HepG2 (cell line): ENCODE measurements around the gene NOP14. TPM values are rescaled to one million over a fixed set of nuclear protein-coding genes. Genes with fewer than 3 reads are reported as not detected.

ENCODE experiments used
- AKAP8 ChIP-seq: sonication (generic); formaldehyde crosslinking; IDR thresholded peaks from 2 replicates; pipeline ENCODE4 v1.5.1; 2020; ENCODE audit warnings: mild to moderate bottlenecking, missing genetic modification reagents
- CHCHD3 ChIP-seq: sonication (generic); formaldehyde crosslinking; IDR thresholded peaks from 2 replicates; pipeline ENCODE4 v1.8.0; 2022; ENCODE audit warnings: mild to moderate bottlenecking, missing genetic modification reagents, moderate library complexity
- KDM1A ChIP-seq: IDR thresholded peaks from 2 replicates; pipeline ENCODE4 v1.6.1; 2016; ENCODE audit warnings: missing compliant biosample characterization
- NCOA2 ChIP-seq: sonication (generic); formaldehyde crosslinking; IDR thresholded peaks from 2 replicates; pipeline ENCODE4 v1.8.0; 2022; ENCODE audit warnings: inconsistent platforms
- PHF8 ChIP-seq: sonication (generic); formaldehyde crosslinking; IDR thresholded peaks from 2 replicates; pipeline ENCODE4 v1.5.0; 2020; ENCODE audit warnings: missing genetic modification reagents
- RNF2 ChIP-seq: fragments of 450-650 bp; conservative IDR thresholded peaks from 2 replicates; pipeline ENCODE4 v1.6.1; 2016; ENCODE audit warnings: low read depth
- ZFP62 ChIP-seq: sonication (generic); formaldehyde crosslinking; IDR thresholded peaks from 2 replicates; pipeline ENCODE4 v1.4.0; 2020; ENCODE audit warnings: missing genetic modification reagents
- ZNF160 ChIP-seq: sonication (generic); formaldehyde crosslinking; IDR thresholded peaks from 2 replicates; pipeline ENCODE4 v1.8.0; 2022; ENCODE audit warnings: mild to moderate bottlenecking, inconsistent platforms, missing genetic modification reagents
- ZNF24 ChIP-seq: fragments of 450-650 bp; IDR thresholded peaks from 2 replicates; pipeline ENCODE4 v1.6.1; 2017; ENCODE audit warnings: antibody characterized with exemption, mild to moderate bottlenecking
- ZNF672 ChIP-seq: sonication (generic); formaldehyde crosslinking; IDR thresholded peaks from 2 replicates; pipeline ENCODE4 v1.8.1; 2022; ENCODE audit warnings: missing genetic modification reagents
- ZNF776 ChIP-seq: sonication (generic); formaldehyde crosslinking; IDR thresholded peaks from 2 replicates; pipeline ENCODE4 v1.4.0; 2020; ENCODE audit warnings: mild to moderate bottlenecking, missing genetic modification reagents
- polyA plus RNA-seq, 8 experiments: library from polyadenylated mRNA; depleted of rRNA in 3 of 8; stranded (reverse) in 7 of 8; unstranded in 1 of 8; fragments of >200 nt; fragmentation: Illumina TruSeq in 4 of 8; extraction: Trizol in 4 of 8; gene quantifications; 2 replicates each; pipeline versions ENCODE4 v1.2.1 to v1.2.3, GENCODE V29; 2011 to 2016; ENCODE audit warnings: low read depth in 4 of 8, missing spikeins in 1 of 8, mixed read lengths in 1 of 8; ENCODE audit not compliant: insufficient read depth in 1 of 8
- total RNA-seq, 5 experiments: library from RNA; depleted of rRNA; stranded (reverse); fragments of >200 nt; fragmentation: Illumina TruSeq; extraction: Trizol; gene quantifications; 2 replicates each; pipeline ENCODE4 v1.2.3, GENCODE V29; 2016; ENCODE audit warnings: low read depth in 1 of 5
- TF ChIP-seq, protein P1 (sequence below): sonication (generic); formaldehyde crosslinking; IDR thresholded peaks from 2 replicates; pipeline ENCODE4 v1.4.0; 2020; ENCODE audit warnings: mild to moderate bottlenecking, missing genetic modification reagents
- TF ChIP-seq, protein P2 (sequence below): sonication (generic); formaldehyde crosslinking; conservative IDR thresholded peaks from 2 replicates; pipeline ENCODE4 v1.4.0; 2020; ENCODE audit warnings: mild to moderate bottlenecking, missing genetic modification reagents, moderate library complexity
- TF ChIP-seq, protein P3 (sequence below): sonication (generic); formaldehyde crosslinking; conservative IDR thresholded peaks from 2 replicates; pipeline ENCODE4 v1.4.0; 2020; ENCODE audit warnings: missing genetic modification reagents
- TF ChIP-seq, protein P4 (sequence below): IDR thresholded peaks from 2 replicates; pipeline ENCODE4 v1.6.1; 2018; ENCODE audit warnings: missing genetic modification reagents
- TF ChIP-seq, protein P5 (sequence below): fragments of 450-650 bp; IDR thresholded peaks from 2 replicates; pipeline ENCODE4 v1.6.1; 2016
- TF ChIP-seq, protein P6 (sequence below): sonication (generic); formaldehyde crosslinking; IDR thresholded peaks from 2 replicates; pipeline ENCODE4 v1.4.0; 2020; ENCODE audit warnings: missing genetic modification reagents

The NOP14 gene
- total and polyA plus RNA-seq, 2 of the 13 experiments (the other 11 are each of a cell fraction or from before 2014, with no cell fraction given), result 6.9 to 47.9 TPM

DNA sequence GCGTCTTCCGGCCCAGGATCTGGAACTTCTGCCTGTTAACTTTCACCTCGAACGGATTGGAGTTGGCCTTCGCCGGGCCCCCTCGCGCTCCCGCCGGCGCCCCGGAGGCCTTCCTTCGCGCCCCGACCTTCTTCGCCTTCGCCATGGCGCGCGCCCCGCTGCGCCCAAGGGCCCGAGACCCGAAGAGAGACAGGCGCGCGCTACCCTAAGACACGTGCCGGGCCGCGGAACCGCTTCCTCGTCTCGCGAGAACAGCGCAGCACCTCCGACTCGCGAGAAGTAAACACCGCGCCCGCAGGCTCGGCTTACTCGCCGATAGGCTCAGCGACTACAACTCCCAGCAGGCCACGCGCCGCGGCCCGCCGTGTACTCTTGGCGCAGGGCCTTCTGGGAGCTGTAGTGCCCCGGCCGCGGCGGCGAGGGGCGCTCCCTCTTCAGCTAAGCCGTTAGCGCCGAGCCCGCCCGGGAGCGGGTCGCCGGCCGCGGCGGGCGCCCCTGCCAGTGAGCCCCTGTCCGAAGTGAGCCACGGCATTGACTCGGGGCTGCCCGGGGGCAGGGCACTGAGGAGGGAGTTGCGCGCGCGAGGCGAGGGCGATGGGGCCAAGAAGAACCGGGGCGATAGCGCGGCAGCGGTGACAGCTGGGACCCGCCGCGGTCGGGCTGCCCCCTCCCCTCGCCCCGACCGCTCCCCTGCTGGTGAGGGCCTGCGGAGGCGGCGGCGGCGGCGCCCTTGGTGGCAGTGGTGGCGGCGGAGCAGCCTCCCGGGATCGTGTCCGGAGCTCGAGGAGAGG lies at the start of gene NOP14, which contains the start of gene GRK4 (continued):
- TF ChIP-seq, protein P1, sequence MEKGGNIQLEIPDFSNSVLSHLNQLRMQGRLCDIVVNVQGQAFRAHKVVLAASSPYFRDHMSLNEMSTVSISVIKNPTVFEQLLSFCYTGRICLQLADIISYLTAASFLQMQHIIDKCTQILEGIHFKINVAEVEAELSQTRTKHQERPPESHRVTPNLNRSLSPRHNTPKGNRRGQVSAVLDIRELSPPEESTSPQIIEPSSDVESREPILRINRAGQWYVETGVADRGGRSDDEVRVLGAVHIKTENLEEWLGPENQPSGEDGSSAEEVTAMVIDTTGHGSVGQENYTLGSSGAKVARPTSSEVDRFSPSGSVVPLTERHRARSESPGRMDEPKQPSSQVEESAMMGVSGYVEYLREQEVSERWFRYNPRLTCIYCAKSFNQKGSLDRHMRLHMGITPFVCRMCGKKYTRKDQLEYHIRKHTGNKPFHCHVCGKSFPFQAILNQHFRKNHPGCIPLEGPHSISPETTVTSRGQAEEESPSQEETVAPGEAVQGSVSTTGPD (CRISPR knock-in tag), result no peak
- TF ChIP-seq, protein P2, sequence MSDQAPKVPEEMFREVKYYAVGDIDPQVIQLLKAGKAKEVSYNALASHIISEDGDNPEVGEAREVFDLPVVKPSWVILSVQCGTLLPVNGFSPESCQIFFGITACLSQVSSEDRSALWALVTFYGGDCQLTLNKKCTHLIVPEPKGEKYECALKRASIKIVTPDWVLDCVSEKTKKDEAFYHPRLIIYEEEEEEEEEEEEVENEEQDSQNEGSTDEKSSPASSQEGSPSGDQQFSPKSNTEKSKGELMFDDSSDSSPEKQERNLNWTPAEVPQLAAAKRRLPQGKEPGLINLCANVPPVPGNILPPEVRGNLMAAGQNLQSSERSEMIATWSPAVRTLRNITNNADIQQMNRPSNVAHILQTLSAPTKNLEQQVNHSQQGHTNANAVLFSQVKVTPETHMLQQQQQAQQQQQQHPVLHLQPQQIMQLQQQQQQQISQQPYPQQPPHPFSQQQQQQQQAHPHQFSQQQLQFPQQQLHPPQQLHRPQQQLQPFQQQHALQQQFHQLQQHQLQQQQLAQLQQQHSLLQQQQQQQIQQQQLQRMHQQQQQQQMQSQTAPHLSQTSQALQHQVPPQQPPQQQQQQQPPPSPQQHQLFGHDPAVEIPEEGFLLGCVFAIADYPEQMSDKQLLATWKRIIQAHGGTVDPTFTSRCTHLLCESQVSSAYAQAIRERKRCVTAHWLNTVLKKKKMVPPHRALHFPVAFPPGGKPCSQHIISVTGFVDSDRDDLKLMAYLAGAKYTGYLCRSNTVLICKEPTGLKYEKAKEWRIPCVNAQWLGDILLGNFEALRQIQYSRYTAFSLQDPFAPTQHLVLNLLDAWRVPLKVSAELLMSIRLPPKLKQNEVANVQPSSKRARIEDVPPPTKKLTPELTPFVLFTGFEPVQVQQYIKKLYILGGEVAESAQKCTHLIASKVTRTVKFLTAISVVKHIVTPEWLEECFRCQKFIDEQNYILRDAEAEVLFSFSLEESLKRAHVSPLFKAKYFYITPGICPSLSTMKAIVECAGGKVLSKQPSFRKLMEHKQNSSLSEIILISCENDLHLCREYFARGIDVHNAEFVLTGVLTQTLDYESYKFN (CRISPR knock-in tag), result peak; percentile 44
- TF ChIP-seq, protein P3, sequence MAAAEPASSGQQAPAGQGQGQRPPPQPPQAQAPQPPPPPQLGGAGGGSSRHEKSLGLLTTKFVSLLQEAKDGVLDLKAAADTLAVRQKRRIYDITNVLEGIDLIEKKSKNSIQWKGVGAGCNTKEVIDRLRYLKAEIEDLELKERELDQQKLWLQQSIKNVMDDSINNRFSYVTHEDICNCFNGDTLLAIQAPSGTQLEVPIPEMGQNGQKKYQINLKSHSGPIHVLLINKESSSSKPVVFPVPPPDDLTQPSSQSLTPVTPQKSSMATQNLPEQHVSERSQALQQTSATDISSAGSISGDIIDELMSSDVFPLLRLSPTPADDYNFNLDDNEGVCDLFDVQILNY (CRISPR knock-in tag), result peak; percentile 84; the same call in 1 of the 2 replicates
- TF ChIP-seq, protein P4, sequence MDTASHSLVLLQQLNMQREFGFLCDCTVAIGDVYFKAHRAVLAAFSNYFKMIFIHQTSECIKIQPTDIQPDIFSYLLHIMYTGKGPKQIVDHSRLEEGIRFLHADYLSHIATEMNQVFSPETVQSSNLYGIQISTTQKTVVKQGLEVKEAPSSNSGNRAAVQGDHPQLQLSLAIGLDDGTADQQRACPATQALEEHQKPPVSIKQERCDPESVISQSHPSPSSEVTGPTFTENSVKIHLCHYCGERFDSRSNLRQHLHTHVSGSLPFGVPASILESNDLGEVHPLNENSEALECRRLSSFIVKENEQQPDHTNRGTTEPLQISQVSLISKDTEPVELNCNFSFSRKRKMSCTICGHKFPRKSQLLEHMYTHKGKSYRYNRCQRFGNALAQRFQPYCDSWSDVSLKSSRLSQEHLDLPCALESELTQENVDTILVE (CRISPR knock-in tag), result peak; percentile 76
- TF ChIP-seq ZNF776 (CRISPR knock-in tag) (peak; percentile 93), KDM1A (CRISPR knock-in tag) (no peak), PHF8 (CRISPR knock-in tag) (peak; percentile 98), RNF2 (peak; percentile 99), AKAP8 (peak; percentile 85; the same call in 1 of the 2 replicates), ZFP62 (no peak), CHCHD3 (CRISPR knock-in tag) (no peak), ZNF672 (peak; percentile 95), ZNF160 (CRISPR knock-in tag) (peak; percentile 32), NCOA2 (CRISPR knock-in tag) (0 out of 2 replicates have a peak, but pooled peaks have one; percentile 47), ZNF24 (no peak)
- TF ChIP-seq, protein P5, sequence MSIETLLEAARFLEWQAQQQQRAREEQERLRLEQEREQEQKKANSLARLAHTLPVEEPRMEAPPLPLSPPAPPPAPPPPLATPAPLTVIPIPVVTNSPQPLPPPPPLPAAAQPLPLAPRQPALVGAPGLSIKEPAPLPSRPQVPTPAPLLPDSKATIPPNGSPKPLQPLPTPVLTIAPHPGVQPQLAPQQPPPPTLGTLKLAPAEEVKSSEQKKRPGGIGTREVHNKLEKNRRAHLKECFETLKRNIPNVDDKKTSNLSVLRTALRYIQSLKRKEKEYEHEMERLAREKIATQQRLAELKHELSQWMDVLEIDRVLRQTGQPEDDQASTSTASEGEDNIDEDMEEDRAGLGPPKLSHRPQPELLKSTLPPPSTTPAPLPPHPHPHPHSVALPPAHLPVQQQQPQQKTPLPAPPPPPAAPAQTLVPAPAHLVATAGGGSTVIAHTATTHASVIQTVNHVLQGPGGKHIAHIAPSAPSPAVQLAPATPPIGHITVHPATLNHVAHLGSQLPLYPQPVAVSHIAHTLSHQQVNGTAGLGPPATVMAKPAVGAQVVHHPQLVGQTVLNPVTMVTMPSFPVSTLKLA, result peak; percentile 91
- TF ChIP-seq, protein P6, sequence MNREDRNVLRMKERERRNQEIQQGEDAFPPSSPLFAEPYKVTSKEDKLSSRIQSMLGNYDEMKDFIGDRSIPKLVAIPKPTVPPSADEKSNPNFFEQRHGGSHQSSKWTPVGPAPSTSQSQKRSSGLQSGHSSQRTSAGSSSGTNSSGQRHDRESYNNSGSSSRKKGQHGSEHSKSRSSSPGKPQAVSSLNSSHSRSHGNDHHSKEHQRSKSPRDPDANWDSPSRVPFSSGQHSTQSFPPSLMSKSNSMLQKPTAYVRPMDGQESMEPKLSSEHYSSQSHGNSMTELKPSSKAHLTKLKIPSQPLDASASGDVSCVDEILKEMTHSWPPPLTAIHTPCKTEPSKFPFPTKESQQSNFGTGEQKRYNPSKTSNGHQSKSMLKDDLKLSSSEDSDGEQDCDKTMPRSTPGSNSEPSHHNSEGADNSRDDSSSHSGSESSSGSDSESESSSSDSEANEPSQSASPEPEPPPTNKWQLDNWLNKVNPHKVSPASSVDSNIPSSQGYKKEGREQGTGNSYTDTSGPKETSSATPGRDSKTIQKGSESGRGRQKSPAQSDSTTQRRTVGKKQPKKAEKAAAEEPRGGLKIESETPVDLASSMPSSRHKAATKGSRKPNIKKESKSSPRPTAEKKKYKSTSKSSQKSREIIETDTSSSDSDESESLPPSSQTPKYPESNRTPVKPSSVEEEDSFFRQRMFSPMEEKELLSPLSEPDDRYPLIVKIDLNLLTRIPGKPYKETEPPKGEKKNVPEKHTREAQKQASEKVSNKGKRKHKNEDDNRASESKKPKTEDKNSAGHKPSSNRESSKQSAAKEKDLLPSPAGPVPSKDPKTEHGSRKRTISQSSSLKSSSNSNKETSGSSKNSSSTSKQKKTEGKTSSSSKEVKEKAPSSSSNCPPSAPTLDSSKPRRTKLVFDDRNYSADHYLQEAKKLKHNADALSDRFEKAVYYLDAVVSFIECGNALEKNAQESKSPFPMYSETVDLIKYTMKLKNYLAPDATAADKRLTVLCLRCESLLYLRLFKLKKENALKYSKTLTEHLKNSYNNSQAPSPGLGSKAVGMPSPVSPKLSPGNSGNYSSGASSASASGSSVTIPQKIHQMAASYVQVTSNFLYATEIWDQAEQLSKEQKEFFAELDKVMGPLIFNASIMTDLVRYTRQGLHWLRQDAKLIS (CRISPR knock-in tag), result no peak
